H9 (cell line): Measurements from ENCODE around the gene ADGRG4. TPM values are rescaled to one million over a fixed set of nuclear protein-coding genes. Genes with fewer than 3 reads are reported as not detected.

Experiments
- DNase-seq: peaks from one replicate; pipeline ENCODE4 v3.0.0-alpha.2; 2017
- H2AFZ ChIP-seq: one replicate; pipeline ENCODE4 v1.6.1; 2013; ENCODE audit warnings: mild to moderate bottlenecking, low read length, control low read depth, moderate library complexity
- H2AK5ac ChIP-seq: 2 replicates; pipeline ENCODE4 v1.6.1; 2013; ENCODE audit warnings: low read length, control low read depth, mixed read lengths; ENCODE audit not compliant: insufficient read length
- H2BK120ac ChIP-seq: one replicate; pipeline ENCODE4 v1.6.1; 2013; ENCODE audit warnings: low read depth, mild to moderate bottlenecking, low read length, control low read depth, inconsistent platforms; ENCODE audit not compliant: poor library complexity, severe bottlenecking
- H2BK12ac ChIP-seq: 2 replicates; pipeline ENCODE4 v1.6.1; 2013; ENCODE audit warnings: low read length, control low read depth, mixed read lengths, low read depth; ENCODE audit not compliant: insufficient read length
- H2BK15ac ChIP-seq: 2 replicates; pipeline ENCODE4 v1.6.1; 2013; ENCODE audit warnings: low read depth, low read length, control low read depth
- H2BK20ac ChIP-seq: one replicate; pipeline ENCODE4 v1.6.1; 2013; ENCODE audit warnings: low read depth, mild to moderate bottlenecking, low read length, control low read depth, inconsistent platforms; ENCODE audit not compliant: poor library complexity, severe bottlenecking
- H2BK5ac ChIP-seq: 2 replicates; pipeline ENCODE4 v1.6.1; 2013; ENCODE audit warnings: low read length, control low read depth, mixed read lengths; ENCODE audit not compliant: insufficient read length
- H3K14ac ChIP-seq: 2 replicates; pipeline ENCODE4 v1.6.1; 2013; ENCODE audit warnings: low read length, control low read depth; ENCODE audit not compliant: insufficient read depth
- H3K18ac ChIP-seq: 2 replicates; pipeline ENCODE4 v1.6.1; 2013; ENCODE audit warnings: low read depth, mild to moderate bottlenecking, mixed read lengths, low read length, control low read depth; ENCODE audit not compliant: insufficient read length
- H3K23ac ChIP-seq: 2 replicates; pipeline ENCODE4 v1.6.1; 2013; ENCODE audit warnings: low read length, control low read depth, mixed read lengths, low read depth; ENCODE audit not compliant: insufficient read length
- H3K23me2 ChIP-seq: 2 replicates; pipeline ENCODE4 v1.6.1; 2013; ENCODE audit warnings: low read depth, mild to moderate bottlenecking, mixed read lengths, low read length, control low read depth; ENCODE audit not compliant: insufficient read length, poor library complexity, severe bottlenecking
- H3K27ac ChIP-seq: 2 replicates; pipeline ENCODE4 v1.5.1; 2013; ENCODE audit warnings: low read length, control low read depth, mixed read lengths, low read depth; ENCODE audit not compliant: insufficient read length
- H3K27me3 ChIP-seq: 2 replicates; pipeline ENCODE4 v1.6.1; 2013; ENCODE audit warnings: low read length, control low read depth, inconsistent platforms; ENCODE audit not compliant: insufficient read depth
- H3K4ac ChIP-seq: 2 replicates; pipeline ENCODE4 v1.6.1; 2013; ENCODE audit warnings: low read depth, mild to moderate bottlenecking, control low read depth, inconsistent platforms, low read length, moderate library complexity
- H3K4me1 ChIP-seq: 2 replicates; pipeline ENCODE4 v1.6.1; 2013; ENCODE audit warnings: low read length, control low read depth, inconsistent platforms; ENCODE audit not compliant: insufficient read depth
- H3K4me2 ChIP-seq: 2 replicates; pipeline ENCODE4 v1.6.1; 2013; ENCODE audit warnings: low read length, control low read depth, mixed read lengths; ENCODE audit not compliant: insufficient read length, insufficient read depth
- H3K56ac ChIP-seq: 2 replicates; pipeline ENCODE4 v1.6.1; 2013; ENCODE audit warnings: low read depth, mild to moderate bottlenecking, mixed read lengths, low read length, control low read depth; ENCODE audit not compliant: insufficient read length
- H3K79me1 ChIP-seq: 2 replicates; pipeline ENCODE4 v1.6.1; 2013; ENCODE audit warnings: low read depth, mild to moderate bottlenecking, moderate library complexity, low read length, control low read depth, inconsistent platforms; ENCODE audit not compliant: insufficient read depth, poor library complexity, severe bottlenecking
- H3K79me2 ChIP-seq: 2 replicates; pipeline ENCODE4 v1.6.1; 2013; ENCODE audit warnings: low read length, control low read depth, inconsistent platforms; ENCODE audit not compliant: insufficient read depth
- H3K9ac ChIP-seq: 2 replicates; pipeline ENCODE4 v1.6.1; 2013; ENCODE audit warnings: low read length, control low read depth, mixed read lengths; ENCODE audit not compliant: insufficient read length; ENCODE audit errors: extremely low read depth
- H3K9me3 ChIP-seq: one replicate; pipeline ENCODE4 v1.6.1; 2013; ENCODE audit warnings: low read depth, low read length, inconsistent platforms; ENCODE audit not compliant: control insufficient read depth
- H3T11ph ChIP-seq: one replicate; pipeline ENCODE4 v1.6.1; 2013; ENCODE audit warnings: mild to moderate bottlenecking, low read length, control low read depth, inconsistent platforms
- H4K20me1 ChIP-seq: one replicate; pipeline ENCODE4 v1.6.1; 2013; ENCODE audit not compliant: control insufficient read depth, insufficient read length, insufficient read depth
- H4K5ac ChIP-seq: 2 replicates; pipeline ENCODE4 v1.6.1; 2013; ENCODE audit warnings: low read depth, mild to moderate bottlenecking, mixed read lengths, low read length, control low read depth; ENCODE audit not compliant: insufficient read length
- H4K8ac ChIP-seq: replicated peaks from 2 replicates; pipeline ENCODE4 v1.6.1; 2013; ENCODE audit warnings: low read length, control low read depth, mixed read lengths, low read depth; ENCODE audit not compliant: insufficient read length
- H4K91ac ChIP-seq: 2 replicates; pipeline ENCODE4 v1.6.1; 2013; ENCODE audit warnings: low read depth, mild to moderate bottlenecking, moderate library complexity, mixed read lengths, low read length, control low read depth; ENCODE audit not compliant: insufficient read length
- H3K27ac Mint-ChIP-seq, 3 experiments: 2 replicates in 2 of 3; 3 replicates in 1 of 3; pipeline ENCODE4 v1.8.0; 2020 to 2021; ENCODE audit warnings: mixed read lengths in 3 of 3, mild to moderate bottlenecking in 1 of 3, moderate library complexity in 1 of 3
- H3K27me3 Mint-ChIP-seq: 2 replicates; pipeline ENCODE4 v1.8.0; 2021; ENCODE audit warnings: low read depth, mild to moderate bottlenecking, moderate library complexity, mixed read lengths
- H3K36me3 Mint-ChIP-seq, 3 experiments: 2 replicates in 2 of 3; 3 replicates in 1 of 3; pipeline ENCODE4 v1.8.0; 2020 to 2021; ENCODE audit warnings: low read depth in 3 of 3, mixed read lengths in 3 of 3; ENCODE audit not compliant: insufficient read depth in 1 of 3
- H3K4me1 Mint-ChIP-seq, 2 experiments: 2 replicates each; pipeline ENCODE4 v1.8.0; 2020; ENCODE audit warnings: mixed read lengths in 2 of 2
- H3K4me3 Mint-ChIP-seq, 2 experiments: 2 replicates in 1 of 2; 3 replicates in 1 of 2; pipeline ENCODE4 v1.8.0; 2020 to 2021; ENCODE audit warnings: mild to moderate bottlenecking in 2 of 2, mixed read lengths in 2 of 2, moderate library complexity in 1 of 2
- H3K9me3 Mint-ChIP-seq, 2 experiments: 2 replicates in 1 of 2; 3 replicates in 1 of 2; pipeline ENCODE4 v1.8.0; 2020; ENCODE audit warnings: mild to moderate bottlenecking in 2 of 2, mixed read lengths in 2 of 2, moderate library complexity in 1 of 2
- CTCF ChIP-seq: fragments of 200-600 bp; sonication (generic); conservative IDR thresholded peaks from 3 replicates; pipeline ENCODE4 v1.8.0; 2021; ENCODE audit warnings: antibody characterized with exemption, mild to moderate bottlenecking
- WGBS: extraction: QIAGEN DNeasy Blood & Tissue Kit; methylation state at CpG from one replicate; pipeline ENCODE4 v1.1.7; 2013; ENCODE audit warnings: missing lambda C conversion rate, low lambda C conversion rate, mixed read lengths; ENCODE audit not compliant: insufficient read length; ENCODE audit errors: extremely low coverage; 5-methylcytosine and 5-hydroxymethylcytosine counted together
- total RNA-seq: library from RNA; stranded (reverse); gene quantifications from 2 replicates; pipeline ENCODE4 v1.2.1, GENCODE V29; 2021

Gene ADGRG4
- total RNA-seq, 1 experiment from 2014 or later, result not detected

- Mint-ChIP-seq H3K4me3 (no peak overlapping the region), H3K27ac (no peak overlapping the region), H3K36me3 (no peaks in the 10 kb centered on the region; a peak in 2 of 7 replicates), H3K4me1 (0 out of 4 replicates have a peak, but pooled peaks cover 2% of the 10 kb centered on the region in 2 experiments), H3K9me3 (peaks cover 50 to 65% of the 10 kb centered on the region in 2 experiments), H3K27me3 (no peaks in the 10 kb centered on the region; the same call in 1 of the 2 replicates)
- Histone ChIP-seq H3K23ac (no peak overlapping the region), H2BK120ac (no peak overlapping the region), H2BK12ac (no peak overlapping the region), H3K79me1 (no peaks in the 10 kb centered on the region), H4K20me1 (no peaks in the 10 kb centered on the region), H3K27ac (no peak overlapping the region), H4K91ac (no peak overlapping the region), H3K9me3 (peaks cover 20% of the 10 kb centered on the region), H3K14ac (no peak overlapping the region), H4K5ac (no peak overlapping the region), H3K9ac (no peak overlapping the region), H4K8ac (no peak overlapping the region), H2BK5ac (no peak overlapping the region), H2BK20ac (no peak overlapping the region), H3T11ph (no peak overlapping the region), H2BK15ac (no peak overlapping the region), H3K4me1 (no peaks in the 10 kb centered on the region), H3K4ac (no peak overlapping the region), H3K4me2 (no peak overlapping the region), H2AK5ac (no peak overlapping the region), H3K27me3 (no peaks in the 10 kb centered on the region), H3K18ac (no peak overlapping the region), H3K56ac (no peak overlapping the region), H3K79me2 (no peaks in the 10 kb centered on the region), H3K23me2 (no peaks in the 10 kb centered on the region), H2AFZ (no peak overlapping the region)
- DNase-seq, result no peak
- no peak for TF ChIP-seq CTCF
- WGBS, result no CpG with 5 or more reads among the region's 3 CpGs
Observed at GRCh38 chrX:136387951-136388502, 87.3 kb downstream of the ADGRG4 start.
